Neural cell (in vitro differentiated cells): ENCODE measurements around the gene RABGGTB. TPM values are rescaled to one million over a fixed set of nuclear protein-coding genes. Genes with fewer than 3 reads are reported as not detected.

ENCODE experiments used
- H2AFZ ChIP-seq: fragments of 200-600, 300-800 bp; sonication (generic), shearing (Covaris generic); 2 replicates; pipeline ENCODE4 v1.6.0; 2014; ENCODE audit warnings: low read depth, mild to moderate bottlenecking, antibody characterized with exemption, low read length, moderate library complexity
- H3F3A ChIP-seq: fragments of 200-600 bp; shearing (Covaris generic); 2 replicates; pipeline ENCODE4 v1.6.1; 2016; ENCODE audit warnings: mild to moderate bottlenecking, moderate library complexity, mixed read lengths, antibody characterized with exemption, low read length; ENCODE audit not compliant: insufficient read depth, poor library complexity, severe bottlenecking
- H3K27ac ChIP-seq: fragments of 200-600, 300-800 bp; sonication (generic), shearing (Covaris generic); 2 replicates; pipeline ENCODE4 v1.5.1; 2014; ENCODE audit warnings: mild to moderate bottlenecking, low read length, moderate library complexity
- H3K27me3 ChIP-seq: fragments of 300-800, 200-600 bp; sonication (generic), shearing (Covaris generic); 2 replicates; pipeline ENCODE4 v1.6.0; 2014; ENCODE audit warnings: mild to moderate bottlenecking, low read depth, low read length, moderate library complexity; ENCODE audit not compliant: insufficient read depth
- H3K36me3 ChIP-seq: fragments of 300-800, 200-600 bp; sonication (generic), shearing (Covaris generic); 2 replicates; pipeline ENCODE4 v1.5.1; 2014; ENCODE audit warnings: mild to moderate bottlenecking, antibody characterized with exemption, low read length, moderate library complexity; ENCODE audit not compliant: insufficient read depth
- H3K4me2 ChIP-seq: fragments of 300-800, 200-600 bp; sonication (generic), shearing (Covaris generic); 2 replicates; pipeline ENCODE4 v1.6.0; 2014; ENCODE audit warnings: mild to moderate bottlenecking, low read length
- H3K4me3 ChIP-seq: fragments of 300-800, 200-600 bp; sonication (generic), shearing (Covaris generic); 2 replicates; pipeline ENCODE4 v1.5.1; 2014; ENCODE audit warnings: mild to moderate bottlenecking, low read length, moderate library complexity
- H3K79me2 ChIP-seq: fragments of 200-600 bp; shearing (Covaris generic); replicated peaks from 2 replicates; pipeline ENCODE4 v1.6.0; 2014; ENCODE audit warnings: mild to moderate bottlenecking, low read length, moderate library complexity; ENCODE audit not compliant: insufficient read depth
- H3K9ac ChIP-seq: fragments of 300-800, 200-600 bp; sonication (generic), shearing (Covaris generic); 2 replicates; pipeline ENCODE4 v1.6.1; 2016; ENCODE audit warnings: mild to moderate bottlenecking, low read length, mixed read lengths
- H3K9me2 ChIP-seq: fragments of 200-600 bp; shearing (Covaris generic); 2 replicates; pipeline ENCODE4 v1.6.1; 2016; ENCODE audit warnings: mild to moderate bottlenecking, low read length, mixed read lengths; ENCODE audit not compliant: insufficient read depth
- H3K9me3 ChIP-seq: fragments of 200-600, 300-800 bp; sonication (generic), shearing (Covaris generic); 2 replicates; pipeline ENCODE4 v1.6.1; 2016; ENCODE audit warnings: mild to moderate bottlenecking, mixed run types, low read length, moderate library complexity, mixed read lengths
- H4K20me1 ChIP-seq: fragments of 200-600 bp; shearing (Covaris generic); 2 replicates; pipeline ENCODE4 v1.6.1; 2016; ENCODE audit warnings: mild to moderate bottlenecking, mixed run types; ENCODE audit not compliant: insufficient read depth
- EP300 ChIP-seq: fragments of 450-650 bp; conservative IDR thresholded peaks from 2 replicates; pipeline ENCODE4 v1.6.1; 2014; ENCODE audit warnings: antibody characterized with exemption, mild to moderate bottlenecking, moderate library complexity; ENCODE audit not compliant: poor library complexity, severe bottlenecking
- EZH2 ChIP-seq: fragments of 200-600, 300-800 bp; shearing (Covaris generic), sonication (generic); IDR thresholded peaks from 2 replicates; pipeline ENCODE4 v1.6.1; 2014; ENCODE audit warnings: antibody characterized with exemption, low read length, borderline replicate concordance, mild to moderate bottlenecking; ENCODE audit not compliant: insufficient read depth, poor library complexity, severe bottlenecking
- MXI1 ChIP-seq: fragments of 450-650 bp; conservative IDR thresholded peaks from 2 replicates; pipeline ENCODE4 v1.6.1; 2014; ENCODE audit warnings: antibody characterized with exemption, mild to moderate bottlenecking; ENCODE audit not compliant: poor library complexity, severe bottlenecking
- POLR2AphosphoS5 ChIP-seq: IDR thresholded peaks from 2 replicates; pipeline ENCODE4 v1.6.1; 2012
- RAD21 ChIP-seq: fragments of 450-650 bp; conservative IDR thresholded peaks from 2 replicates; pipeline ENCODE4 v1.6.1; 2014; ENCODE audit warnings: antibody characterized with exemption, mild to moderate bottlenecking, moderate library complexity
- SMC3 ChIP-seq: fragments of 450-650 bp; conservative IDR thresholded peaks from 2 replicates; pipeline ENCODE4 v1.6.1; 2014; ENCODE audit warnings: antibody characterized with exemption, mild to moderate bottlenecking, moderate library complexity; ENCODE audit not compliant: poor library complexity
- TAF1 ChIP-seq: IDR thresholded peaks from 2 replicates; pipeline ENCODE4 v1.6.1; 2012; ENCODE audit warnings: low read depth
- polyA plus RNA-seq: library from polyadenylated mRNA; depleted of rRNA; stranded (reverse); fragments of >200 nt; gene quantifications from 2 replicates; pipeline ENCODE4 v1.2.3, GENCODE V29; 2014
- TF ChIP-seq, protein P1 (sequence below): IDR thresholded peaks from 2 replicates; pipeline ENCODE4 v1.6.1; 2012; ENCODE audit warnings: borderline replicate concordance
- TF ChIP-seq, protein P2 (sequence below): fragments of 450-650 bp; IDR thresholded peaks from 2 replicates; pipeline ENCODE4 v1.5.1; 2014; ENCODE audit warnings: antibody characterized with exemption, mild to moderate bottlenecking, moderate library complexity; ENCODE audit not compliant: poor library complexity, severe bottlenecking

RABGGTB gene
- polyA plus RNA-seq, 1 donor from 2014 or later = 132 TPM

DNA sequence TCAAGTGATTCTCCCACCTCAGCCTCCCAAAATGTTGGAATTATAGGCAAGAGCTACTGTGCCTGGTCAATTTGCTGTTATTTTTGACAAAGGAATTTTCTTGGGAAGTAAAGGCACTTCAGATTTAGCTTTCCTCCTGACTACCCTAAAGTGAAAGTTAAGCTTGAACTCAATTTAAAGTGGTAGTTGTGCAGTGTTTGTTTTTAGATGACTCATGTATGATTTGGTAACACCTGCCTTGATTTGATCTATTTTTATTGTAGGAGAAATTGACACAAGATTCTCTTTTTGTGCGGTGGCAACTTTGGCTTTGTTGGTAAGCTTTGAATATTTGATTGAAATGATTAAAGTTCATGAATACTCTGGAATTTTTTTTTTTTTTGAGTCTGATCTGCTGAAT, 5.0 kb downstream of the RABGGTB start:
- H4K20me1 ChIP-seq = no peaks in the 10 kb centered on the region

DNA sequence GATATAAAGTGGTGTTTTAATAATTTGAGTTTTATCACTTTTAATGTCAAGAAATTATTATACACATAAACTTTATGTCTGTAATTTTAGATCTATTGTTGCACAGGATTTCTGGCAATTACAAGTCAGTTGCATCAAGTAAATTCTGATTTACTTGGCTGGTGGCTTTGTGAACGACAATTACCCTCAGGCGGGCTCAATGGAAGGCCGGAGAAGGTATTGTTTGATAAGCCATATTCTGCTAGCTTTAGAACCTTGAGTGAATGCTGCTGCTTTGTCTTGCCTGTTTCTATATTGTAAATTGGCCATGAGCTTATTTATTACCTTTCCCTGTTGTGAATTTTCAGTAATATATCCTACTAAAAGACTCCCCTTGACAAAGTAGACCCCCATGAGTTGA, 6.0 kb downstream of the RABGGTB start:
- TF ChIP-seq SMC3 (no peak), MXI1 (no peak), EP300 (no peak), RAD21 (no peak), TAF1 (no peak), POLR2AphosphoS5 (no peak), EZH2 (no peak)
- TF ChIP-seq, protein P1, sequence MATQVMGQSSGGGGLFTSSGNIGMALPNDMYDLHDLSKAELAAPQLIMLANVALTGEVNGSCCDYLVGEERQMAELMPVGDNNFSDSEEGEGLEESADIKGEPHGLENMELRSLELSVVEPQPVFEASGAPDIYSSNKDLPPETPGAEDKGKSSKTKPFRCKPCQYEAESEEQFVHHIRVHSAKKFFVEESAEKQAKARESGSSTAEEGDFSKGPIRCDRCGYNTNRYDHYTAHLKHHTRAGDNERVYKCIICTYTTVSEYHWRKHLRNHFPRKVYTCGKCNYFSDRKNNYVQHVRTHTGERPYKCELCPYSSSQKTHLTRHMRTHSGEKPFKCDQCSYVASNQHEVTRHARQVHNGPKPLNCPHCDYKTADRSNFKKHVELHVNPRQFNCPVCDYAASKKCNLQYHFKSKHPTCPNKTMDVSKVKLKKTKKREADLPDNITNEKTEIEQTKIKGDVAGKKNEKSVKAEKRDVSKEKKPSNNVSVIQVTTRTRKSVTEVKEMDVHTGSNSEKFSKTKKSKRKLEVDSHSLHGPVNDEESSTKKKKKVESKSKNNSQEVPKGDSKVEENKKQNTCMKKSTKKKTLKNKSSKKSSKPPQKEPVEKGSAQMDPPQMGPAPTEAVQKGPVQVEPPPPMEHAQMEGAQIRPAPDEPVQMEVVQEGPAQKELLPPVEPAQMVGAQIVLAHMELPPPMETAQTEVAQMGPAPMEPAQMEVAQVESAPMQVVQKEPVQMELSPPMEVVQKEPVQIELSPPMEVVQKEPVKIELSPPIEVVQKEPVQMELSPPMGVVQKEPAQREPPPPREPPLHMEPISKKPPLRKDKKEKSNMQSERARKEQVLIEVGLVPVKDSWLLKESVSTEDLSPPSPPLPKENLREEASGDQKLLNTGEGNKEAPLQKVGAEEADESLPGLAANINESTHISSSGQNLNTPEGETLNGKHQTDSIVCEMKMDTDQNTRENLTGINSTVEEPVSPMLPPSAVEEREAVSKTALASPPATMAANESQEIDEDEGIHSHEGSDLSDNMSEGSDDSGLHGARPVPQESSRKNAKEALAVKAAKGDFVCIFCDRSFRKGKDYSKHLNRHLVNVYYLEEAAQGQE = no peak
- TF ChIP-seq, protein P2, sequence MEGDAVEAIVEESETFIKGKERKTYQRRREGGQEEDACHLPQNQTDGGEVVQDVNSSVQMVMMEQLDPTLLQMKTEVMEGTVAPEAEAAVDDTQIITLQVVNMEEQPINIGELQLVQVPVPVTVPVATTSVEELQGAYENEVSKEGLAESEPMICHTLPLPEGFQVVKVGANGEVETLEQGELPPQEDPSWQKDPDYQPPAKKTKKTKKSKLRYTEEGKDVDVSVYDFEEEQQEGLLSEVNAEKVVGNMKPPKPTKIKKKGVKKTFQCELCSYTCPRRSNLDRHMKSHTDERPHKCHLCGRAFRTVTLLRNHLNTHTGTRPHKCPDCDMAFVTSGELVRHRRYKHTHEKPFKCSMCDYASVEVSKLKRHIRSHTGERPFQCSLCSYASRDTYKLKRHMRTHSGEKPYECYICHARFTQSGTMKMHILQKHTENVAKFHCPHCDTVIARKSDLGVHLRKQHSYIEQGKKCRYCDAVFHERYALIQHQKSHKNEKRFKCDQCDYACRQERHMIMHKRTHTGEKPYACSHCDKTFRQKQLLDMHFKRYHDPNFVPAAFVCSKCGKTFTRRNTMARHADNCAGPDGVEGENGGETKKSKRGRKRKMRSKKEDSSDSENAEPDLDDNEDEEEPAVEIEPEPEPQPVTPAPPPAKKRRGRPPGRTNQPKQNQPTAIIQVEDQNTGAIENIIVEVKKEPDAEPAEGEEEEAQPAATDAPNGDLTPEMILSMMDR = no peak
- H3K9me3 ChIP-seq = no peaks in the 10 kb centered on the region
- peaks cover 14% of the 10 kb centered on the region for H3K36me3 ChIP-seq
- H3K27ac ChIP-seq = no peak overlapping the region
- H2AFZ ChIP-seq = no peak overlapping the region
- H3K9me2 ChIP-seq = no peaks in the 10 kb centered on the region
- no peak overlapping the region for H3K9ac ChIP-seq
- peaks cover 32% of the 10 kb centered on the region for H3K79me2 ChIP-seq
- H3K27me3 ChIP-seq = no peaks in the 10 kb centered on the region
- H3K4me3 ChIP-seq = no peak overlapping the region
- no peaks in the 10 kb centered on the region for H4K20me1 ChIP-seq
- no peak overlapping the region for H3K4me2 ChIP-seq
- no peaks in the 10 kb centered on the region for H3F3A ChIP-seq

More for the DNA sequence above, 5.0 kb downstream of the RABGGTB start:
- H3K9me3 ChIP-seq = no peaks in the 10 kb centered on the region
- no peak overlapping the region for H3K4me2 ChIP-seq
- H3K27ac ChIP-seq = no peak overlapping the region
- H3K36me3 ChIP-seq = peaks cover 14% of the 10 kb centered on the region
- no peaks in the 10 kb centered on the region for H3K27me3 ChIP-seq
- H2AFZ ChIP-seq = no peak overlapping the region
- H3F3A ChIP-seq = no peaks in the 10 kb centered on the region
- no peak overlapping the region for H3K4me3 ChIP-seq
- H3K79me2 ChIP-seq = peaks cover 41% of the 10 kb centered on the region
- no peak overlapping the region for H3K9ac ChIP-seq
- no peak for TF ChIP-seq POLR2AphosphoS5
- TF ChIP-seq, protein P2 = no peak
- TF ChIP-seq MXI1 = no peak
- no peak for TF ChIP-seq TAF1
- TF ChIP-seq SMC3 = no peak
- no peak for TF ChIP-seq EP300
- TF ChIP-seq, protein P1 = no peak
- no peak for TF ChIP-seq EZH2
- no peak for TF ChIP-seq RAD21
- no peaks in the 10 kb centered on the region for H3K9me2 ChIP-seq
